Osteoblast (primary cell): ENCODE results near the gene TPPP. TPM values are rescaled to one million over a fixed set of nuclear protein-coding genes. Genes with fewer than 3 reads are reported as not detected.
"Not testable (repeated sequence)": the region's sequence is repeated elsewhere in the genome, so short reads cannot be mapped to it uniquely, and the experiment has no call there.

Source experiments
- DNase-seq: peaks from one replicate; pipeline ENCODE4 v3.0.0; 2011; ENCODE audit warnings: low spot score, mixed read lengths; ENCODE audit not compliant: insufficient read length; ENCODE audit errors: missing footprints
- H2AFZ ChIP-seq: 2 replicates; pipeline ENCODE4 v1.6.0; 2011; ENCODE audit warnings: mild to moderate bottlenecking, low read length
- H3K27ac ChIP-seq: 2 replicates; pipeline ENCODE4 v1.5.1; 2011; ENCODE audit warnings: mild to moderate bottlenecking, low read depth, low read length, moderate library complexity
- H3K27me3 ChIP-seq: 2 replicates; pipeline ENCODE4 v1.6.0; 2012; ENCODE audit warnings: mild to moderate bottlenecking, control low read depth, inconsistent platforms, low read length, moderate library complexity; ENCODE audit not compliant: insufficient read depth
- H3K36me3 ChIP-seq: 2 replicates; pipeline ENCODE4 v1.5.1; 2011; ENCODE audit warnings: mild to moderate bottlenecking, low read length, control low read depth, moderate library complexity; ENCODE audit not compliant: insufficient read depth
- H3K4me1 ChIP-seq: 2 replicates; pipeline ENCODE4 v1.5.1; 2011; ENCODE audit warnings: mild to moderate bottlenecking, low read length, control low read depth, moderate library complexity; ENCODE audit not compliant: insufficient read depth
- H3K4me2 ChIP-seq: 2 replicates; pipeline ENCODE4 v1.6.0; 2011; ENCODE audit warnings: mild to moderate bottlenecking, low read length; ENCODE audit not compliant: insufficient read depth
- H3K4me3 ChIP-seq: fragments of 200-600 bp; sonication (generic); 3 replicates; pipeline ENCODE4 v1.5.1; 2012; ENCODE audit warnings: mild to moderate bottlenecking, low read length, inconsistent platforms; ENCODE audit not compliant: insufficient read depth
- H3K79me2 ChIP-seq: 2 replicates; pipeline ENCODE4 v1.6.0; 2012; ENCODE audit warnings: mild to moderate bottlenecking, low read length, control low read depth, inconsistent platforms; ENCODE audit not compliant: insufficient read depth
- H3K9me3 ChIP-seq: 2 replicates; pipeline ENCODE4 v1.5.1; 2011; ENCODE audit warnings: low read depth, low read length, control low read depth
- H4K20me1 ChIP-seq: 2 replicates; pipeline ENCODE4 v1.6.0; 2012; ENCODE audit warnings: mild to moderate bottlenecking, low read length, control low read depth; ENCODE audit not compliant: insufficient read depth
- total RNA-seq: library from RNA; depleted of rRNA; stranded (reverse); fragments of >200 nt; gene quantifications from 2 replicates; pipeline ENCODE4 v1.2.3, GENCODE V29; 2012
- TF ChIP-seq, protein P1 (sequence below): IDR thresholded peaks from 2 replicates; pipeline ENCODE4 v1.5.1; 2011; ENCODE audit warnings: mild to moderate bottlenecking, low read depth, low read length, moderate library complexity; ENCODE audit errors: extremely low read depth

Gene TPPP
- total RNA-seq, 1 donor = not detected

DNA sequence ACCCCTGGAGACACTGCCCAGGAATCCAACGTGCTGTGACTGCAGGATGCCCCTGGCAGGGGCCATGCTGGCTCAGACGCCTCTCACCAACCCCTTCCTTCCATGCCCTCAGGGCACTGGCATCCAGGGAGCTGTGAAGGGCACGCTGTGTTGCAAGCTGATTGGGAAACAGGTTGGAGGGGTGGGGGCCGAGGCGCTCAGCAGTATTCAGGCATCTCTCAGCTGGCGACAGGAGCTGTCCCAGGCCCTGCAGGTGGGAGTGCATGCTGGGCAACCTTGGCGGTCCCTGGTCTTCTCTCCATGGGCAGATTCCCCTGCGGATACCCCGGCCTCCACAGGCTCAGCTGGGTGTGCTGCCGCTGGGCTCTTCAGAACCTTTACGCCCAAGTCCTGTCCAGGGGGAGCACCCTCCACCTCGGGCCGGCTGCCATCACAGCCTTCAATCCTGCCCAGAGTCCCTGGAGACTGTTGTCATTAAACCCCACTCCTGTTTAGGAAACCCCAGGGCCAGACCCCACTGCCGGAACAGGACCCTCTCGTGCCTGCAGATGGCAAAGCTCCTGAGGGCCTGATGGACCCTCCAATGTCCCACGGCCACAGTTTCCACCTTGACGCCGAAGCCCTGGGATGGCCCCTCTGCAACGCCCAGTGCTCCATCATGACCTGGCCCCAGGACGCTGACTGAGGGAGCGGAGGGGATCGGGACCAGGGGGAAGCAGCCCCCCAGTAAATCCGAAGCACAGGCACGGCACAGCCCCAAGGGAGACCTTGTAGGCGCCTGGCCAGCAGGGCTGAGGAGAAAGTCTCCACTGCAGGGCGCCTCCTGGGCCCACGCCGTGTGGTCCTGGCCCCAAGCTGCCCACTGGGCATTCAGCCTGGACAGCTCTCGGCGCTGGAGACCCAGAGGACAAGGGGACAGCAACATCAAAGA lies 9.3 kb downstream of the TPPP start:
- H3K79me2 ChIP-seq = no peaks in the 10 kb centered on the region
- H2AFZ ChIP-seq = no peak overlapping the region
- no peak overlapping the region for H3K4me2 ChIP-seq
- H3K4me1 ChIP-seq = no peaks in the 10 kb centered on the region
- H3K27me3 ChIP-seq = no peaks in the 10 kb centered on the region
- no peaks in the 10 kb centered on the region for H3K36me3 ChIP-seq
- DNase-seq = peak; percentile 71
- H3K27ac ChIP-seq = no peak overlapping the region
- TF ChIP-seq, protein P1, sequence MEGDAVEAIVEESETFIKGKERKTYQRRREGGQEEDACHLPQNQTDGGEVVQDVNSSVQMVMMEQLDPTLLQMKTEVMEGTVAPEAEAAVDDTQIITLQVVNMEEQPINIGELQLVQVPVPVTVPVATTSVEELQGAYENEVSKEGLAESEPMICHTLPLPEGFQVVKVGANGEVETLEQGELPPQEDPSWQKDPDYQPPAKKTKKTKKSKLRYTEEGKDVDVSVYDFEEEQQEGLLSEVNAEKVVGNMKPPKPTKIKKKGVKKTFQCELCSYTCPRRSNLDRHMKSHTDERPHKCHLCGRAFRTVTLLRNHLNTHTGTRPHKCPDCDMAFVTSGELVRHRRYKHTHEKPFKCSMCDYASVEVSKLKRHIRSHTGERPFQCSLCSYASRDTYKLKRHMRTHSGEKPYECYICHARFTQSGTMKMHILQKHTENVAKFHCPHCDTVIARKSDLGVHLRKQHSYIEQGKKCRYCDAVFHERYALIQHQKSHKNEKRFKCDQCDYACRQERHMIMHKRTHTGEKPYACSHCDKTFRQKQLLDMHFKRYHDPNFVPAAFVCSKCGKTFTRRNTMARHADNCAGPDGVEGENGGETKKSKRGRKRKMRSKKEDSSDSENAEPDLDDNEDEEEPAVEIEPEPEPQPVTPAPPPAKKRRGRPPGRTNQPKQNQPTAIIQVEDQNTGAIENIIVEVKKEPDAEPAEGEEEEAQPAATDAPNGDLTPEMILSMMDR = no peak
- no peaks in the 10 kb centered on the region for H4K20me1 ChIP-seq
- H3K9me3 ChIP-seq = no peaks in the 10 kb centered on the region
- H3K4me3 ChIP-seq = no peak overlapping the region

DNA sequence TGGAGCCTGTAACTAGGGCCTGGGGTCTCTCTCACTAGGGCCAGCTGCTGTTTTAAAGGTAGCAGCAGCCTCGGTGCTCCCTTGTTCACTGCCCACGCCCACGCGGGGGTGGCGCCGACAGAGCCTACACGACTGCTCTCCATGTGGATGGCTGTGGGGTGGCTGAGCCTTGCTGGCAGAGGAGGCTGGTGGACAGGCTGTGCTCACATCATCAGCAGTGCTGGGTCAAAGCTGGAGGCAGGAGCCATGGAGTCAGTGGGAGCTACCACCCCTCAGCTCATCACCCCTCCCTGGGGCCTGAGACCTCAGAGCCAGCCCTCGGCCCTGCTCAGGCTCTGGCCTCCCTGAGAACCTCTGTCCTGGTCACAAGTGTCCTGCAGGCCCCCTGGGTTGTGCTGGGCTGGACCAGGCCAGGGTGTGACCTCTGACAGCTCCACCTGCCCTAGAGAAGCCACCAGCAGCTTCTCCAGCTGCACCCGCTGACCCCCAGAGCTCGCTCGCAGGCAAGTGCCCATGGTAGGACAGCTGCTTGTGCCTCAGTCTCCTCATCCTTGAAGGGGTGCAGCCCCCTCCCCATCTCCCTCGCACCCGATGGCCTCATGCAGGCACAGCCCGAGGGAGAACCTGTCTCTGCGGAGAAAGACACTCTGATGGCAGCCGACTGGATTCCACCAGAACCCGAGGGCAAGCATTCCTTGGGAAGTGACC lies 10.3 kb downstream of the TPPP start:
- not testable (repeated sequence) for H3K27ac ChIP-seq, H3K27me3 ChIP-seq, H4K20me1 ChIP-seq, H3K36me3 ChIP-seq, H3K79me2 ChIP-seq, H3K4me2 ChIP-seq, H2AFZ ChIP-seq, H3K4me3 ChIP-seq, H3K9me3 ChIP-seq, H3K4me1 ChIP-seq
- DNase-seq = peak; percentile 48

DNA sequence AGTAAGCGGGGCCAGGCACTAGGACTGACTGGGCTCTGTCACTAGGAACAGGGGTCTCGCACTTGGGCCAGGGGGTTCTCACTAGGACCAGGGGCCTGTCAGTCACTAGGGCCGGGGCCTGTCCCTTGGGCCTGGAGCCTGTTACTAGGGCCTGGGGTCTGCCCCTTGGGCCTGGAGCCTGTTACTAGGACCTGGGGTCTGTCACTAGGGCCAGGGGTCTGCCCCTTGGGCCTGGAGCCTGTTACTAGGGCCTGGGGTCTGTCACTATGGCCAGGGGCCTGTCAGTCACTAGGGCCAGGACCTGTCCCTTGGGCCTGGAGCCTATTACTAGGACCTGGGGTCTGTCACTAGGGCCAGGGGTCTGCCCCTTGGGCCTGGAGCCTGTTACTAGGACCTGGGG lies 10.9 kb downstream of the TPPP start:
- not testable (repeated sequence) for H3K4me1 ChIP-seq, H3K4me2 ChIP-seq, H3K27me3 ChIP-seq, H3K79me2 ChIP-seq, H3K4me3 ChIP-seq, H3K36me3 ChIP-seq, DNase-seq, H2AFZ ChIP-seq, H3K9me3 ChIP-seq, H4K20me1 ChIP-seq, H3K27ac ChIP-seq

DNA sequence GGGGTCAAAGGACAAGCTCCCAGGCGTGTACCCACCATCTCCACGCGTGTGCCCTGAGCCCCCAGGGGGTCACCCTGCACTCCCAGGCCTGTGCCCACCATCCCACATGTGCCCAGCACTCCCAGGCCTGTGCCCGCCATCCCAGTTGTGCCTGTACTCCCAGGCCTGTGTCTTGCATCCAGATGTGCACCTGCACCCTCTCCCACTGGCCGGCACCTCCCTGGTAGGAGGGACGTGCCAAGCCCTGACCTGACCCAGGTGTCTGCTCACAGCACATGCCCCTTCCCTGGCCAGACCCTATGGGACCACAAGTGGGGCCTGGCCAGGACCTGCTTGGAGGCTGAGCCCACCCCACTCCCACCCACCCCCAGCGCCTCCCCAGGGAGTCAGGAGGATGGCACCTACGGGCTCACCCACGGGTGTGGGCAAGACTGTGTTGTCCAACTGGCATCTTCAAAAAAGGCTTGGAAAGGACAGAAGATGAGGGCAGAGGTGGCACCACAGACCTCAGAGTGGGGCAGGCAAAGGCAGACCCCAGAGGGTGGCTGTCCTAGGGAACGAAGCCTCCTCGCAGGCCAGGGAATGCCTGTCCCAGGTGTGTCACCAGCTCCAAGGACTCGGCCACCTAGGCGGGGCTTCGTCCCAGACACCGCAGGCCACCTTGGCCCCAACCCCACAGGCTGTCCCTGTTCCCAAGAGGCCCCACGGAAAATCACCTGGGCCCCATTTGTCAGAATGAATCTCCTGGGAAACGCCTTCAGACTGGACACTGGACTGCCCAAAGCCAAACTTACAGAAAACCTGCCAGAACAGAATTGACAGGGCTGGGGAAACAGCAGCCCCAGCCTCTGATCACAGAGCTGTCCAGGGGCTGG lies 11.6 kb downstream of the TPPP start:
- H2AFZ ChIP-seq, H3K36me3 ChIP-seq, H3K27ac ChIP-seq, H3K4me1 ChIP-seq, H3K4me3 ChIP-seq, H3K27me3 ChIP-seq, H4K20me1 ChIP-seq, H3K79me2 ChIP-seq, H3K4me2 ChIP-seq, H3K9me3 ChIP-seq: not testable (repeated sequence)
- DNase-seq = peak; percentile 41

DNA sequence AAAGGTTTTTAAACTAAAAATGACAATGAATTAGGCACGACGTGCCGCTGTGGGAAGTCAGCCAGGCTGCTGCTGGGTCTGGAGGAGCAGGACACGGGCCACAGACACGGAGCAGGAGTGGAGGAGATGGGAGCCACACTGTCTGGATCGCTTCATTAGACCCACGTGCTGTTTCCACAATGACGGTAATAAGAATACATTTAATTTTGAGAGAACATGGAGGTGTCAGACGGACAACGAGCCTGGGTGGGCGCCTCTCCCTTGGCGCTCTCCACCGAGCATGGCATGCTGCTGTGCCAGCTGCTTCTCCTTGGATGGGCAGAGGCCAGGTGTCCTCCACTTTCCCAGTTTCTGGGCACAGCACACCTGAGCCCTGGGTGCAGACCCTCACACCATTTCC lies 12.3 kb downstream of the TPPP start:
- not testable (repeated sequence) for H3K4me1 ChIP-seq, H3K4me2 ChIP-seq, H3K79me2 ChIP-seq, H3K27ac ChIP-seq, H3K9me3 ChIP-seq, H3K36me3 ChIP-seq, H3K27me3 ChIP-seq, H2AFZ ChIP-seq, H3K4me3 ChIP-seq, H4K20me1 ChIP-seq
- DNase-seq = peak; percentile 27

DNA sequence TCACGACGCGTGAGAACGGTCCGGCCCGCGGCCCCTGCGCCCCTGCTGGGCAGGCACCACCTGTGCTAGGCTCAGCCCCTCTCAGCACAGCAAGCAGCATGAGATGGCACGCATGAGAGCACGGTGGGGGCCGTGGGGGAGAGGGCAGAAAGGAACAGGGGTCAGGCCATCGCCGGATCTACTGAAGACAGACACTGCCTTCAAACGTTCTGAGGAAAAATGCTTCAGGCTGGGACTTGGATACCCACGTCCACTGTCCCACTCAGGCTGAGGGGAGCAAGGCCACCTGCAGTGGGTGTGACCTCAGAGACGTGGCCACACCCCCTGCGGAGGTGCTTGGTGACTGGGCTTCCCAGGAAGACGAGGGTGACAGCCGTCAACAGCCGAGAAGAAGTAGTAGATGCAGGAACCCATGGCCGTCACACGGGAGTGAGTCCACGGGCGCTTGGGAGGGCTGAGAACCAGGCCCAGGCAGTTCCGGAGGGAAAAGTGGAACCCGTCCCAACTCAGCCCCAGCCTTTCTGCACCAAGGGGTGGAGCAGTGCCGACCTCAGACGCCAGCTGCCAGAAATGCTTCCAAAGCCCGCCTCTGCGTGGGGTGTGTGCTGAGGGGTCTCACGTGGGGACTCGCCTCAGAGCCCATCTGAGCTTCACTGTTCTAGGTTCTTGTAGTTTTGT lies 12.9 kb downstream of the TPPP start:
- H2AFZ ChIP-seq, H3K79me2 ChIP-seq, DNase-seq, H3K27me3 ChIP-seq, H4K20me1 ChIP-seq, H3K4me2 ChIP-seq, H3K36me3 ChIP-seq, H3K4me3 ChIP-seq, H3K9me3 ChIP-seq, H3K27ac ChIP-seq, H3K4me1 ChIP-seq: not testable (repeated sequence)

DNA sequence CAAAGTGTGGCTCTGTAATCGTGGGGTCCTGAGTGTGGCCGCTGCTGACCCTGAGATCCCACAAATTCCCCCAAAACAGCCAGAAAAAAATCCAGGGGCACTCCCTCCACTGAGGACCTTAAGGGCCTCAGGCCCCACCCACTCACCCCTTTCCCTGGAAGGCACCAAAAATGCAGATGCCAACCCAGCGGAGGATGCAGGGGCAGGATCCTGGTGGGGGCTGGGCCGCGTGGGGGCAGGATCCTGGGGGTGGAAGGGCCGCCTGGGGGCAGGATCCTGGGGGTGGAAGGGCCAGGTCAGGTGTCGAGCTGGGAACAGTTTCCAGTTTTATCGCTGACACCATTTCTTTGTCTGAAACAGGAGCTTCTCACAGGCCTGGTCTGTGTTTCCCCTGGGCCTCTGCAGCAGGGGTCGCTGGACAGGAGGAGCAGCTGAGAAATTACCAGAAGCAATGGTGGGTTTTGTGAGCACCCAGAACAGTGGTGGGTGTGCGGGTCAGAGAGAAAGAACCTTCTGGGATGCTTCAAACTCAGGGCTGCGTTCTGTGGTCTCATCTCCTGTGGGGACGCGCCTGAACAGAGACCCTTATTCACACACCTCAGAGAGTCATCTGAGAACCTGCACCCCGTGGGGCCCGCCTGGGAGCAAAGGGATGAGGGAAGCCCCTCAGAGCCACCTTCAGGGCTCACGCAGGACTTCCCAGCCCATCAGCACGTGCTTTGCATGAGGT lies 13.8 kb downstream of the TPPP start:
- H2AFZ ChIP-seq, H3K9me3 ChIP-seq, H3K4me3 ChIP-seq, H3K4me2 ChIP-seq, H3K79me2 ChIP-seq, H3K36me3 ChIP-seq, H4K20me1 ChIP-seq, H3K4me1 ChIP-seq, H3K27ac ChIP-seq: not testable (repeated sequence)
- peaks cover 11% of the 10 kb centered on the region for H3K27me3 ChIP-seq
- DNase-seq = peak; percentile 73
